HG03354 (cell line): Measurements from ENCODE around the gene CUEDC2.

Source experiments
- ATAC-seq: cut with Tn5 transposase; IDR thresholded peaks from one replicate; pipeline ENCODE4 v1.9.1; 2021; ENCODE audit warnings: mild to moderate bottlenecking; ENCODE audit not compliant: unreplicated experiment, poor library complexity, severe bottlenecking

Gene CUEDC2

GRCh38 chr10:102429468-102429867 is 2.9 kb downstream of the CUEDC2 start:
- ATAC-seq, result no peak

DNA sequence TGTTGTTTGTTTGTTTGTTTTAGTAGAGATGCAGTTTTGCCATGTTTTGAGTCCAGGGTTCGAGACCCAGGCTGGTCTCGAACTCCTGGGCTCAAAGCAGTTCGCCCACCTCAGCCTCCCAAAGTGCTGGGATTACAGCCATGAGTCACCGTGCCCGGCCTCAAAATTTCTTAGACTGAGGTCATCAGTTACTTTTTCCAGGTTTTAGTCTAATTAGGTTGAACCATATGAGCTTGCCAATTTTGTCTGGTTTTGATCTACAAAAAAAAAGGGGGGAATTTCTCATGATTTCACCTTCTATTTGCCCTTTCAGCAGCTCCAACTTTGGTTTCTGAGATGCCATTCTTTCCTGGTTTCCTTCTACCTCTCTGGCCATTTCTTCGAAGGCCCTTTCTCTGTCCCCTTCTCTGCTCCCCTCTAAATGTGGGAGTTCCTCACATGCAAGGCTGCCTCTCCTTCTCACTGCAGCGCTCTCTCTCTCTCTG is 5.5 kb downstream of the CUEDC2 start:
- ATAC-seq, result no peak

DNA sequence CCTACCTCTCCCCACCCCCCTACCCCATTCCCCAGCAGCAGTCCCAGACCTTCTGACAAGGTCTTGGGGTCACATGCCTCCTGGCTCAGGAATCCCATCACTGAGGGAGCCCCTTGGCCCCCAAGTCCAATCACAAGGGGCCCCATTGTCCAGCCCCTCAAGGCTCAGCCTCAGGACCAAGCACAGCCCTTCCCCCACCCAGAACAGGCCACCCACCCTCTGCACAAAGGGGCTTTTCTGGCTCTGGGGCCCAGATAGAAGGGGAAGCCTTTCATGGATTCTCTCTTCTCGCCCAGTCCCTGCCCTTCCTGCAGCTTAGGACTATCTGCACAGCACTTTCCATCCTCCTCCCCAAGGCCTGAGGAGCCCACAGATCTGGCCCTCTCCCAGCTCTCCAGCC is 6.9 kb downstream of the CUEDC2 start:
- ATAC-seq, result no peak

GRCh38 chr10:102424916-102425315 is 7.5 kb downstream of the CUEDC2 start:
- no peak for ATAC-seq

- ATAC-seq, result no peak
Observed at GRCh38 chr10:102424145-102424544, 8.2 kb downstream of the CUEDC2 start.

- ATAC-seq, result no peak
Observed at GRCh38 chr10:102423372-102423968, 8.9 kb downstream of the CUEDC2 start.

DNA sequence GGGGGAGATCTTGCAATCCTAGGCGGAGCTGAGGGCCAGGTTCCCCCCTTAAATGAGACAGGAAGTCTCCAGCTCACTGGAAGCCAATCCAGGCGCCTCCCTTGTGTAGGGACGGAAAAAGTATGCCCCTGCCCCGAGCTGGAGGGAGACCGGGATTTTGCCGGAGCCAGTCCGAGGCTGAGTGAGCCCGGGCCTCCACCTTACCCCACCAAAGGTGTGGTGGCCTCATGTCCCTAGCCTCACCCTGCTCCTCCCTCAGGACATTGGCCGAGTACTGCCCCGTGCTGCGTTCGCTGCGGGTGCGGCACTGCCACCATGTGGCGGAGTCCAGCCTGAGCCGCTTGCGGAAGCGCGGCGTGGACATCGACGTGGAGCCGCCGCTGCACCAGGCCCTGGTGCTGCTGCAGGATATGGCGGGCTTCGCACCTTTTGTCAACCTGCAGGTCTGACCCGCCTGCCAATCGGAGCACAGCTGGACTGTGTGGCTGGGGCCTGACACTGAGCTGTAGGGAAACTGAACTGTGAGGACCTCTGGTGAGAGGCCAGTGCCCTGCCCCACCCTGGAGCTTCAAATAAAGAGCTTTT is 9.7 kb downstream of the CUEDC2 start:
- no peak for ATAC-seq

DNA sequence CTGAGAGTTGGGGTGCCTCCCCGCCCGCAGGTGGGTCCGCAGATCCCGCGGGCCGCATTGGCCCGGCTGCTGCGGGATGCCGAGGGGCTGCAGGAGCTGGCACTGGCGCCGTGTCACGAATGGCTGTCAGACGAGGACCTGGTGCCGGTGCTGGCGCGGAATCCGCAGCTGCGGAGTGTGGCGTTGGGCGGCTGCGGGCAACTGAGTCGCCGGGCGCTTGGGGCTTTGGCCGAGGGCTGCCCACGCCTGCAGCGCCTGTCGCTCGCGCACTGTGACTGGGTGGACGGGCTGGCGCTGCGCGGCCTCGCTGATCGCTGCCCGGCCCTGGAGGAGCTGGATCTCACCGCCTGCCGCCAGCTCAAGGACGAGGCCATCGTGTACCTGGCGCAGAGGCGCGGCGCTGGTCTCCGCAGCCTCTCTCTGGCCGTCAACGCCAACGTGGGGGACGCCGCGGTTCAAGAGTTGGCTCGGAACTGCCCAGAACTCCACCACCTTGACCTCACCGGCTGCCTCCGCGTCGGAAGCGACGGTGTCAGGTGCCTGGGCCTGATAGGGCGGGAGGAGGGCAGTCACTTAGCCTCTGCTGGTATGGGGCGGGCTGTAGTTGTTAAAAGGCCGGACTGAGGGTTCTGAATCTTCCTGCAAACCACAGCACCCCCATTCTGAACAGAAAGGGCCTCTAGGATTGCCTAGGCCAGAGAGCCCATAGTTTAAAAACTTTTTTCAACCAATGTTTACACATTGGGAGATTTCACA is 10.4 kb downstream of the CUEDC2 start:
- ATAC-seq, result no peak

- ATAC-seq, result no peak
Observed at GRCh38 chr10:102421507-102421756, 10.9 kb downstream of the CUEDC2 start.

- peak; percentile 77 for ATAC-seq
Observed at GRCh38 chr10:102420714-102421506, 11.5 kb downstream of the CUEDC2 start, which contains the start of gene FBXL15. Gene FBXL15 (plus strand): TSS chr10:102420836. CDS start chr10:102421130, 294 bp downstream.

DNA sequence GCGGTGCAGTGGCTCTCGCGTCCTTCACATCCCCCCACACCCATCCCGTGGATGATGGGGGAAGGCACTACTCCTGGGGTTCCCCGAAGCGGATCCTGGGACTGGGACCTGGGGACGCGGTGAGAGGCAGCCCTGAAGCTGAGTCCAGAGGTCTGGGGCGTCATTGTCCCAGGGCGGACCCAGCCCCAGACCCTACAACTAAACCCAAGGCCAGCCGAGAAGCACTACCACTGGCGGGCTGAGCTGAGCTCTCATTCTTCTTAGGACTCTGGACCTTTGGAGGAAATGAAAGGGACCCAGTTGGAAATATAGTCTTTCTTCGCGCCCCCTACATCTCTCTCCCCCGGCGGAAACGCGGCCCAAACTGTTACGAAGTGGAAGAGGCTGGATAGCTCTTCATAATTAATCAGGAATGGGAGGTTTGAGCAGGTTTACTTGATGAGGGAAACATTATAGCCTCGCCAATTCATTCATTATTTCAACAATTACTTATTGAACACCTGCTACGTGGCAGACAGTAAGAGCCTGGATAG is 12.1 kb downstream of the CUEDC2 start:
- no peak for ATAC-seq

DNA sequence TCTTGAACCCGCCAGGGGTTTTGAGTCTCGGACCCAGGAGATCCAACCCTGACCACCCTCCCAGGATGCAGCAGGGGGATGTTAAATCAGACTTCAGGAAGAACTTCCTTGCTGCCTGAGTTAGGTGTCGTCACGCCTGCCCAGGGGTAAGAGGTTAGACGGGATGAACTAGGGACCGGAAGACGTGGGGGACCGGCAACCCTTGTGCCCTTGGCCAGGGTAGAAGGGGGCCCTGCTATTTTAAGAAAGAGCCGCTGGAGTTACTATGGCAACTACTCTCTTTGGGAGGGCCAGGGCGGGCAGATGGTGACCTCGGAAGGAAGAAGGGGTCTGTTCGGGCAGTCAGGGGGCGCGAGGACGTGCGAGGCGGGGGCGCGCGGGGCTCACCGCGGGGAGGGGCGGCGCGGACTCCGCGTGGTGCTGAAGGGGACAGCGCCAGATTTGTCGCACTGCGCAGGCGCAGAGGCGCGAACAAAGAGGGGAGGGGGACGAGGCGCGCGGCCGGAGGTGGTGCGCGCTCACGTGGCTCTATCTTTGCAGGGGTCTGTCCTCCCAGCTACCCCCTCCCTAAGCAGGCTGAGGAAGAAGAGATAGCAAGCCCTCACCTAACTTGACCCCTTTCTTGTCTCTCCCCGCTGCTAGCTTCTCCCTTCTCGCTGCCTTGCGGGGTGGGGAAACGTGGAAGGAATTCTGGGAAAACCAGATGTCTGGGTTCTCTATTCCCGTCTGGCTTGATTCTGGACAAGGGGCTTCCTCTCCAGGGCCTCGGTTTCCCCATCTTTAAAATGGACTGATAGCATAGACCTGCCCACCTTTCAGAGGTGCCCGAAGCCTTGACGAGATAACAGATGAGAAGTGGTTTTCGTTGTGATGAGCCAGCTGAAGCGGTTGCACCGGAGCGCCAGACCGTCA is 12.8 kb downstream of the CUEDC2 start:
- no peak for ATAC-seq

- ATAC-seq, result no peak
Observed at GRCh38 chr10:102418622-102419268, 13.6 kb downstream of the CUEDC2 start, which contains the start of gene PSD. Gene PSD (minus strand): TSS chr10:102418785. CDS start chr10:102417038, 1,747 bp downstream.

DNA sequence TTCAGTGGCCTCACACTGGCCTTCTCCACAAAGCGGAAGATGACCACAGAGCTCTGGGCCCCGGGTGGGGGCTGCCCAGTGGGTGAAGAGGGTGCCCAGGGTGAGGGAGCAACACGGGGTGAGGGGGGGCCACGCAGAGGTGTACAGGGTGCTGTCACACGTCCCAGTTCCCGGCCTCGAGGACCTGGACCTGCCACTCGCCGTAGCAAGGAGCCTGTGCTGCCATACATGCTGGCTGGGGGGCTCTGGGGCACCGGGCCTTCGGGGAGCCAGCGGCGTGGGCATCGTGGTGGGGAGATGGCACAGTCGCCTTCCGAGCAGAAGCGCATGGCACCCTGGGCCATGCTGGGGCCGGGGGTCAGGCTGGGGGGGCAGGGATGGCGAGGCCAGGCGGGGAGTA is 15.7 kb downstream of the CUEDC2 start:
- ATAC-seq, result no peak

DNA sequence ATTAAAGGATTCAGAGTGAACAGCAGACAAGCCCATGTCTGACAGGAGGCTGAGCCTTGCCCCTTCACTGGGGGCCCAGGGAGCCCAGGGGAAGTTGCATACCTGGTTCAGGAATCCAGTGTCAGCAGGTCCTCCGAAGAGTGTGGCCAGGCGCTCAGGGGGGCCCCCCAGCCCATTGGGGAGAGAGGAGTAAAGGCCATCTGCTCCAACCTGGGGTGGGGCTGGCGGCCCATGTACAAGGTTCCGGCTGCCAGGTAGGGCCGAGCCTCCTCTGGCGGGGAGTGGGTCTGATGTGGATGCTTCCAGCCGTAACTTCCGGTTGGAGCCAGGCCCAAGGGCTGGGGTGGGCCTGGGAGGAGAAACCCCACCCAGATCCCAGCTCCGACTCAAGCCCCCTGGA is 16.1 kb downstream of the CUEDC2 start:
- no peak for ATAC-seq

DNA sequence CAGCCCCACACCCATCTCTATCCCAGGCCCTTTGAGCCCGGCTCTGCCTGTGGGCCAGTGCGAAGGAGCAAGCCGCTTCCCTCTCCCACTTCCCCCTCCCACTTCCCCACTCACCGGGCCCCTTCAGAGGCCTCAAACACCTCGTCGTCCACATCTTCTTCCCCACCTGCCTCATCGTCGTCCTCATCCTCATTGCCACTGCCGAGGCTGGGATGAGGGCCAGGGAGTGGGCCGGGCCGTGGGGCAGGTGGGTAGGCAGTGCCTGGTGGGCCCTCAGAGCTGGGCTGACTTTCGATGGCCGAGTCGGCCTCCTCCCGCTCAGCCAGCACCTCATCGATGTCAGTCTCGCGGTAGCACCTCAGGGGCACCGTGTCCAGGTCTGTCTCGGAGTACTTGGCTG is 17.6 kb downstream of the CUEDC2 start:
- ATAC-seq, result no peak

GRCh38 chr10:102413806-102414561 is 18.4 kb downstream of the CUEDC2 start:
- no peak for ATAC-seq
